HEK293 (cell line): ENCODE data around the gene DCAF15.

Experiments used
- BCL6B ChIP-seq: fragments of 450-650 bp; formaldehyde crosslinking; IDR thresholded peaks from 2 replicates; pipeline ENCODE4 v1.5.1; 2017; ENCODE audit warnings: missing biosample characterization, missing genetic modification characterization
- CTCF ChIP-seq: fragments of 450-650 bp; formaldehyde crosslinking; IDR thresholded peaks from 2 replicates; pipeline ENCODE4 v1.5.1; 2016; ENCODE audit warnings: missing biosample characterization, missing genetic modification characterization
- ZNF433 ChIP-seq: fragments of 450-650 bp; formaldehyde crosslinking; IDR thresholded peaks from 2 replicates; pipeline ENCODE4 v1.5.1; 2016; ENCODE audit warnings: missing biosample characterization, missing genetic modification characterization, low read depth
- ZNF610 ChIP-seq: fragments of 450-650 bp; formaldehyde crosslinking; IDR thresholded peaks from 2 replicates; pipeline ENCODE4 v1.5.1; 2016; ENCODE audit warnings: missing biosample characterization, missing genetic modification characterization, borderline replicate concordance
- ZSCAN16 ChIP-seq: fragments of 450-650 bp; formaldehyde crosslinking; IDR thresholded peaks from 2 replicates; pipeline ENCODE4 v1.5.1; 2016; ENCODE audit warnings: missing biosample characterization, missing genetic modification characterization

GRCh38 chr19:13957051-13957450, 4.7 kb downstream of the DCAF15 start:
- TF ChIP-seq CTCF (tag by site-specific recombination) (no peak), ZSCAN16 (tag by site-specific recombination) (no peak), ZNF433 (tag by site-specific recombination) (no peak), BCL6B (no peak), ZNF610 (tag by site-specific recombination) (no peak)
